MM.1S (cell line): ENCODE measurements around the gene TOR1AIP2.

Experiments used
- CTCF ChIP-seq: fragments of 300-600 bp; sonication (generic); IDR thresholded peaks from 2 replicates; pipeline ENCODE4 v1.5.1; 2016; ENCODE audit warnings: antibody characterized with exemption, low read length, mixed read lengths
- EZH2 ChIP-seq: fragments of 300-600 bp; sonication (generic); optimal IDR thresholded peaks from 2 replicates; pipeline ENCODE3; 2017; ENCODE audit warnings: low read depth, mild to moderate bottlenecking, antibody characterized with exemption, low read length, mixed read lengths
- EZH2phosphoT487 ChIP-seq: fragments of 300-600 bp; sonication (generic); IDR thresholded peaks from 2 replicates; pipeline ENCODE4 v1.6.1; 2018; ENCODE audit warnings: antibody characterized with exemption, low read length

- TF ChIP-seq CTCF (no peak), EZH2phosphoT487 (no peak), EZH2 (no peak)
Observed at GRCh38 chr1:179875596-179876299, 1.9 kb downstream of the TOR1AIP2 start.
